Activated naive CD4-positive, alpha-beta T cell treated with anti-CD3 and anti-CD28 coated beads, Interleukin-2, amount 10 ng/mL, durations not matched to agents 7 days and 5 days (primary cell): ENCODE data around the gene SAC3D1.
"Not testable (repeated sequence)": the region's sequence is repeated elsewhere in the genome, so short reads cannot be mapped to it uniquely, and the experiment has no call there.

ENCODE experiments used
- CTCF ChIA-PET: fragments of 350-600 bp; sonication (Branson Sonifier 250); formaldehyde crosslinking; loops from one replicate; lab custom pipeline; 2021; ENCODE audit warnings: antibody characterized with exemption; lab: Charles Lee
- DNase-seq: peaks from one replicate; pipeline ENCODE4 v3.0.0-alpha.2; 2020
- H3K27ac Mint-ChIP-seq: one replicate; pipeline ENCODE4 v1.8.0; 2021; ENCODE audit warnings: mild to moderate bottlenecking, moderate library complexity, mixed read lengths
- H3K27me3 Mint-ChIP-seq: one replicate; pipeline ENCODE4 v1.8.0; 2021; ENCODE audit warnings: mild to moderate bottlenecking, mixed read lengths
- H3K36me3 Mint-ChIP-seq: one replicate; pipeline ENCODE4 v1.8.0; 2021; ENCODE audit warnings: mixed read lengths
- H3K4me1 Mint-ChIP-seq: one replicate; pipeline ENCODE4 v1.8.0; 2021; ENCODE audit warnings: mixed read lengths
- H3K4me3 Mint-ChIP-seq: one replicate; pipeline ENCODE4 v1.8.0; 2021; ENCODE audit warnings: mild to moderate bottlenecking, moderate library complexity, mixed read lengths
- H3K9me3 Mint-ChIP-seq: one replicate; pipeline ENCODE4 v1.8.0; 2021; ENCODE audit warnings: mixed read lengths

The SAC3D1 gene

GRCh38 chr11:65040847-65041622 lies at the start of gene SAC3D1:
Gene SAC3D1, plus strand, starts transcription at chr11:65041210. Its CDS starts 83 bp downstream, at chr11:65041293.
- peak within 1 kb of the TSS; percentile 96 for H3K27ac Mint-ChIP-seq
- peaks cover 26% of the 10 kb centered on the region for H3K36me3 Mint-ChIP-seq
- H3K4me3 Mint-ChIP-seq, result peak within 1 kb of the TSS; percentile 91
- H3K27me3 Mint-ChIP-seq, result no peaks in the 10 kb centered on the region
- peaks cover 48% of the 10 kb centered on the region for H3K4me1 Mint-ChIP-seq
- DNase-seq, result peak; percentile 96
- CTCF ChIA-PET, result interaction anchor here (0.7 to 1.9 kb wide), 11 partner anchors 12 to 128 kb away, joined by 3 to 6 read pairs (median 3); partner anchors contain the start of genes ARL2, TM7SF2 and ZNHIT2
- H3K9me3 Mint-ChIP-seq, result no peaks in the 10 kb centered on the region

- Mint-ChIP-seq H3K27ac (no peak overlapping the region), H3K27me3 (peaks cover 47% of the 10 kb centered on the region), H3K4me3 (no peak overlapping the region), H3K9me3 (no peaks in the 10 kb centered on the region), H3K4me1 (peaks cover 39% of the 10 kb centered on the region), H3K36me3 (no peaks in the 10 kb centered on the region)
- CTCF ChIA-PET, result no interaction called here
- DNase-seq, result no peak
Observed at GRCh38 chr11:64994318-64994717, 46.7 kb upstream of the SAC3D1 start.

GRCh38 chr11:64996327-64996709 lies 44.7 kb upstream of the SAC3D1 start:
- Mint-ChIP-seq H3K36me3 (no peaks in the 10 kb centered on the region), H3K27ac (no peak overlapping the region), H3K4me1 (peaks cover 34% of the 10 kb centered on the region)

GRCh38 chr11:64996710-64997380 lies 44.2 kb upstream of the SAC3D1 start, which contains the start of gene BATF2:
Gene BATF2, minus strand, starts transcription at chr11:64996971. Its CDS starts 57 bp downstream, at chr11:64996914.
- Mint-ChIP-seq H3K27ac (peak within 1 kb of the TSS; percentile 28), H3K9me3 (no peaks in the 10 kb centered on the region), H3K36me3 (no peaks in the 10 kb centered on the region), H3K27me3 (peaks cover 38% of the 10 kb centered on the region), H3K4me1 (peaks cover 32% of the 10 kb centered on the region), H3K4me3 (no peak within 1 kb of the TSS)
- CTCF ChIA-PET, result interaction anchor here (1.1 to 3.7 kb wide), 5 partner anchors 16 to 151 kb away, joined by 3 to 20 read pairs (median 5); partner anchors contain the start of gene ARL2
- peak; percentile 33 for DNase-seq

More at GRCh38 chr11:64996327-64996709, 44.7 kb upstream of the SAC3D1 start:
- Mint-ChIP-seq H3K27me3 (peaks cover 38% of the 10 kb centered on the region), H3K9me3 (no peaks in the 10 kb centered on the region), H3K4me3 (no peak overlapping the region)
- no peak for DNase-seq
- CTCF ChIA-PET, result interaction anchor here (1.1 to 3.7 kb wide), 5 partner anchors 17 to 151 kb away, joined by 3 to 20 read pairs (median 5); partner anchors contain the start of gene ARL2

- DNase-seq, result no peak
- Mint-ChIP-seq H3K9me3 (no peaks in the 10 kb centered on the region), H3K36me3 (no peaks in the 10 kb centered on the region), H3K27me3 (peaks cover 34% of the 10 kb centered on the region), H3K4me1 (peaks cover 32% of the 10 kb centered on the region), H3K27ac (peak overlapping the region; percentile 93), H3K4me3 (peak overlapping the region; percentile 7)
- CTCF ChIA-PET, result interaction anchor here (0.7 to 3.7 kb wide), 3 partner anchors 10 to 153 kb away, joined by 3 to 20 read pairs (median 3); partner anchors contain the start of gene ARL2
Observed at GRCh38 chr11:64998141-64998540, 42.9 kb upstream of the SAC3D1 start.

GRCh38 chr11:64998690-64999431 lies 42.1 kb upstream of the SAC3D1 start:
- H3K4me1 Mint-ChIP-seq, result peaks cover 32% of the 10 kb centered on the region
- H3K27ac Mint-ChIP-seq, result peak overlapping the region; percentile 93
- peak overlapping the region; percentile 22 for H3K4me3 Mint-ChIP-seq
- H3K36me3 Mint-ChIP-seq, result no peaks in the 10 kb centered on the region
- H3K27me3 Mint-ChIP-seq, result peaks cover 38% of the 10 kb centered on the region
- DNase-seq, result no peak
- H3K9me3 Mint-ChIP-seq, result no peaks in the 10 kb centered on the region
- CTCF ChIA-PET, result interaction anchor here (0.7 to 3.7 kb wide), 4 partner anchors 9 to 279 kb away, joined by 3 to 20 read pairs (median 3); partner anchors contain the start of gene ARL2

- peaks cover 32% of the 10 kb centered on the region for H3K27me3 Mint-ChIP-seq
- H3K36me3 Mint-ChIP-seq, result no peaks in the 10 kb centered on the region
- no peak overlapping the region for H3K4me3 Mint-ChIP-seq
- no peaks in the 10 kb centered on the region for H3K9me3 Mint-ChIP-seq
- peaks cover 32% of the 10 kb centered on the region for H3K4me1 Mint-ChIP-seq
- DNase-seq, result no peak
- peak overlapping the region; percentile 93 for H3K27ac Mint-ChIP-seq
- CTCF ChIA-PET, result interaction anchor here (3.7 kb wide), 1 partner anchor 14 kb away, joined by 20 read pairs; the partner anchor contains the start of gene ARL2
Observed at GRCh38 chr11:64999478-64999877, 41.5 kb upstream of the SAC3D1 start.

GRCh38 chr11:65002706-65003105 lies 38.3 kb upstream of the SAC3D1 start:
- Mint-ChIP-seq H3K27ac (no peak overlapping the region), H3K4me1 (peaks cover 20% of the 10 kb centered on the region), H3K4me3 (no peak overlapping the region), H3K36me3 (no peaks in the 10 kb centered on the region), H3K9me3 (no peaks in the 10 kb centered on the region), H3K27me3 (peaks cover 14% of the 10 kb centered on the region)
- CTCF ChIA-PET, result interaction anchor here (1.0 to 1.6 kb wide), 3 partner anchors 10 to 159 kb away, joined by 3 to 5 read pairs (median 4); no protein-coding TSS in a partner anchor
- DNase-seq, result no peak

- Mint-ChIP-seq H3K4me3 (no peak overlapping the region), H3K36me3 (no peaks in the 10 kb centered on the region), H3K9me3 (no peaks in the 10 kb centered on the region), H3K27me3 (peaks cover 14% of the 10 kb centered on the region), H3K27ac (no peak overlapping the region), H3K4me1 (peaks cover 16% of the 10 kb centered on the region)
- no peak for DNase-seq
- CTCF ChIA-PET, result interaction anchor here (1.4 to 1.6 kb wide), 2 partner anchors 10 to 160 kb away, joined by 4 to 5 read pairs; no protein-coding TSS in a partner anchor
Observed at GRCh38 chr11:65003282-65003681, 37.7 kb upstream of the SAC3D1 start.

- not testable (repeated sequence) for H3K27ac Mint-ChIP-seq, DNase-seq, H3K4me1 Mint-ChIP-seq, H3K4me3 Mint-ChIP-seq, H3K36me3 Mint-ChIP-seq, H3K9me3 Mint-ChIP-seq
- peaks cover 14% of the 10 kb centered on the region for H3K27me3 Mint-ChIP-seq
- CTCF ChIA-PET, result interaction anchor here (1.4 to 1.6 kb wide), 2 partner anchors 9 to 160 kb away, joined by 4 to 5 read pairs; no protein-coding TSS in a partner anchor
Observed at GRCh38 chr11:65003968-65004367, 37.0 kb upstream of the SAC3D1 start.

- CTCF ChIA-PET, result interaction anchor here (0.7 kb wide), 1 partner anchor 10 kb away, joined by 3 read pairs; no protein-coding TSS in a partner anchor
- Mint-ChIP-seq H3K27ac (no peak overlapping the region), H3K36me3 (no peaks in the 10 kb centered on the region), H3K4me3 (no peak overlapping the region), H3K9me3 (no peaks in the 10 kb centered on the region), H3K27me3 (peaks cover 25% of the 10 kb centered on the region), H3K4me1 (peaks cover 3% of the 10 kb centered on the region)
- no peak for DNase-seq
Observed at GRCh38 chr11:65008016-65008415, 33.0 kb upstream of the SAC3D1 start.

- Mint-ChIP-seq H3K4me3 (no peak overlapping the region), H3K9me3 (no peaks in the 10 kb centered on the region), H3K4me1 (peaks cover 9% of the 10 kb centered on the region), H3K27ac (no peak overlapping the region), H3K36me3 (no peaks in the 10 kb centered on the region), H3K27me3 (peaks cover 23% of the 10 kb centered on the region)
- DNase-seq, result no peak
- CTCF ChIA-PET, result interaction anchor here (1.2 kb wide), 1 partner anchor 24 kb away, joined by 3 read pairs; no protein-coding TSS in a partner anchor
Observed at GRCh38 chr11:65008873-65009272, 32.1 kb upstream of the SAC3D1 start.
